T-helper 2 cell (primary cell): ENCODE results near the gene OGFOD3.
"Not testable (repeated sequence)": the region's sequence is repeated elsewhere in the genome, so short reads cannot be mapped to it uniquely, and the experiment has no call there.

Experiments
- DNase-seq, 5 experiments: peaks; one replicate each; pipeline versions ENCODE4 v3.0.0 to v3.0.0-alpha.2; 2012 to 2022

The OGFOD3 gene

GRCh38 chr17:82433560-82434215, 15.3 kb upstream of the OGFOD3 start:
- no peak for DNase-seq

GRCh38 chr17:82432017-82432416, 13.6 kb upstream of the OGFOD3 start:
- DNase-seq: no peak

GRCh38 chr17:82429824-82430223, 11.4 kb upstream of the OGFOD3 start:
- DNase-seq: no peak

GRCh38 chr17:82428546-82428945, 10.2 kb upstream of the OGFOD3 start:
- no peak for DNase-seq

DNA sequence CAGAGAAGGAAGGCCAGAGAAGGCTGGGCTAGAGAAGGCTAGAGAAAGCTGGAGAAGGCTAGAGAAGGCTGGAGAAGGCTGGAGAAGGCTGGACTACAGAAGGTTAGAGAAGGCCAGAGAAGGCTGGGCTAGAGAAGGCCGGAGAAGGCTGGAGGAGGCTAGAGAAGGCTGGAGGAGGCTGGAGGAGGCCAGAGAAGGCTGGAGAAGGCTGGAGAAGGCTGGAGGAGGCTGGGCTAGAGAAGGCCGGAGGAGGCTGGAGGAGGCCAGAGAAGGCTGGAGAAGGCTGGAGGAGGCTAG, 6.4 kb upstream of the OGFOD3 start:
- DNase-seq: no peak

DNA sequence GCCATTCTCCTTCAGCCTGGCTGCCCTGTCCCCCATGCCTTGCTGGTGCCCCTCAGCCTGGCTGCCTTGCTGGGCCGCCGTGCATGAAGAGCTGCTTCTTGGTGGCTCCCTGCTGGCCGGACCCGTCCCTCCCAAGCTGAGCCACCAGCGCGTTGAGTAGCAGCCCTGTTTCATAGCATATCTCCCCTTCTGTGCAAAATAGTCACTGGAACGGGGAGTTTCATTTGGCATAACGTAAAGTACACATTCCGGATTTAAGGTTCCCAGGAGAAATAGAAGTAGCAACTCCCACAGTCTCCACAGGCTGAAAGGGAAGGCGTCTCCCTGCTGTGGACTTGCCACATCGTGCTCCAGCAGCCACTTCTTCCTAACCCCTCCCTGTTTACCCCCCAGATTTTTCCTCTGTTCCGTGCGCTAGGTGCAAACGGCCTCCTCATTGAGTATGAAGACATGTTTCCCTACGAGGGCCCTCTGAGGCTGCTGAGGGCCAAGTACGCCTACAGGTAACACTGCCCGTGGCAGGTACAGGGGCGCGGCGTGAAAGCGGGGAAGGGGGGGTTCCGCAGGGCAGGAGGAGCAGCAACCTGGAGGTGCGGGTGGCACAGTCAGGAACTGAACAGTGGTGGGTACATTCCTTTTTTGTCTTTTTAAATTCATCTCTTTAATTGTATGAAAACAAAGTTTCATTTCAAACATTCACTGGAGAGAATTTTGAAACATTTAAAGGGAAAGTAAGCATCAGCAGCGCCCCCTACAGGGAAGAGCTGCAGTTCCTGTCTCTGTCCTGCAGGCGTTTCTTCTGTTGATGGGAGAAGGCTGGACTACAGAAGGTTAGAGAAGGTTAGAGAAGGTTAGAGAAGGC, 5.8 kb upstream of the OGFOD3 start:
- DNase-seq: peak in 4 of 5 experiments; percentile 17 to 72 (median 48)

- DNase-seq: peak in 1 of 5 experiments; percentile 34
These were observed 1.2 kb upstream of the OGFOD3 start for GRCh38 chr17:82419540-82419939.

GRCh38 chr17:82416771-82417170, 1.6 kb downstream of the OGFOD3 start:
- DNase-seq: peak in 1 of 5 experiments; percentile 31

- no peak for DNase-seq
These were observed 2.1 kb downstream of the OGFOD3 start for GRCh38 chr17:82416264-82416663.

- DNase-seq: no peak
These were observed 2.6 kb downstream of the OGFOD3 start for GRCh38 chr17:82415786-82416185.

DNA sequence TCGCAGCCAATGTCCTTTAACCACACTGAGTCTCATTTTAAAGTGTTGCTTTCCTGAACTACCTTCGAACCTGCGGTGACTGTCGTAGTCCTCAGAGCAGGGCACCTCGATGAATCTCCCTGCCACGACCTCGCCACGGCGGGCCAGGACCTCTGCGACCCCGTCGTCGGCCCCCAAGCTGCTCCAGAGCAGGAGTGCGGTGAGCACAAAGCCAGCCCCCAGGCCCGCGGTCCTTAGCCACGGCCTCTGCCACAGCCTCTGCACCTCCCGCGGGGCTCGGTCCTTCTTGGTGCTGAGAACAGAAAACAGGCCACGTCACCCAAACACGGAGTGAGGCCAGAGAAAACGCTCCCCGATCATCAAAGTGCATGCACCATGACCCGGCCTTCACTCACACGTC, 3.0 kb downstream of the OGFOD3 start:
- DNase-seq: no peak

- DNase-seq: peak; percentile 42 to 81 (median 57)
These were observed 3.7 kb downstream of the OGFOD3 start for GRCh38 chr17:82414548-82415281.

DNA sequence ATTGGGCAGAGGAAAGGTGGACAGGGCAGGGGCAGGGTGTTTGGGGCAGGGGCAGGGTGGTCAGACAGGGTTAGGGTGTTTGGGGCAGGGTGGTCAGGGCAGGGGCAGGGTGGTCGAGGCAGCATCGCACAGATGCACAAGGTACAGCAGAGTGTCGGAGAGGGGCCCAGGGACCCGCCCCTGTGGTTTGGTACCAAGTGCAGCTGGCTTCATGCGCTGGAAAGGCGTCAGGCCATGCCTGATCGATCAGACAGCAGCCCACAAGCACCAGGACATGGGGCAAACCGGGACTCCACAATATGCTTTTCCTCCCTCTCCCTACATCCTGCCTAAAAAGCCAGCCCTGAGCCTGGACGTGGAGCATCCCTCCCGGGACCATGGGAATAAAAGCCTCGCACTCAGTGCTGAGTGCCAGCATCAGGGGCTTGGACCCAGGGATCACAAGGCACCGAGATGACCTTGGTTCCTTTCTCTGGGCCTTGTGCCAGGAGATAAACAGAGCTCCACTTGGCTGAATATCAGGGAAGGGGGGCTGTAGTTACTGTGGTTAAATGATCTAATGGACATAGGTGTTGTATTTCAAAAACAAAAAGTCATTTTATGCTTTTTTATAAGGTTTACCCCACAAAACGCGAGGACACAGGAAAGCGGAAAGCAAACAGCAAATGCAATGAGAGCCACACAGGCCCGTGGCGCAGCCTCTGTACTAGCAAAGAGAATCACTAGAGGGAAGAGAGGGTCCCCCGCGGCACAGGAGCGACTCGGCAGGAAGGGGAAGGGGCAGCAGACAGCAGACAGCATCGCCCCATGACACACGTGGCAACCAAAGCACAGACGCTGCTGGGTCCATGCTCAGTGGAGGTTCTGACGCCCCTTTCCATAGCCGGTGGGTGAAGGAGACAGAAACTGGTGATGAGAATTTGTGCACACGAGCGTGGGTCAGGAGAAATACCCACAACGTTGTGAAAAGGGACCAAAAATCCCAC, 5.6 kb downstream of the OGFOD3 start:
- no peak for DNase-seq

DNA sequence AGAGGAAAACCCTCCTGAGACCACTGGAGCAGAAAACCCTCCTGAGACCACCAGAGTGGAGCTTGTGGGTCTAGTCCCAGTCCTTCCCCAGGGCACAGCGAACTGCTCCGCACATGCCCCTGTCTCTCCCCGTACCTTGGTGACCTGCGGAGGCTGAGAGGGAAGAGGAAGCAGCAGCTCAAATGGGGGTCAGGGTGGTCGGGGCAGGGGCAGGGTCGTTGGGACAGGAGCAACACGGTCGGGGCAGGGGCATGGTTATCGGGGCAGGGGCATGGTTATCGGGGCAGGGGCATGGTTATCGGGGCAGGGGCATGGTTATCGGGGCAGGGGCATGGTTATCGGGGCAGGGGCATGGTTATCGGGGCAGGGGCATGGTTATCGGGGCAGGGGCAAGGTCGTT, 6.3 kb downstream of the OGFOD3 start:
- DNase-seq: not testable (repeated sequence)

- no peak for DNase-seq
These were observed 6.9 kb downstream of the OGFOD3 start for GRCh38 chr17:82411396-82412053.

GRCh38 chr17:82410014-82410716, 8.2 kb downstream of the OGFOD3 start:
- DNase-seq: no peak

DNA sequence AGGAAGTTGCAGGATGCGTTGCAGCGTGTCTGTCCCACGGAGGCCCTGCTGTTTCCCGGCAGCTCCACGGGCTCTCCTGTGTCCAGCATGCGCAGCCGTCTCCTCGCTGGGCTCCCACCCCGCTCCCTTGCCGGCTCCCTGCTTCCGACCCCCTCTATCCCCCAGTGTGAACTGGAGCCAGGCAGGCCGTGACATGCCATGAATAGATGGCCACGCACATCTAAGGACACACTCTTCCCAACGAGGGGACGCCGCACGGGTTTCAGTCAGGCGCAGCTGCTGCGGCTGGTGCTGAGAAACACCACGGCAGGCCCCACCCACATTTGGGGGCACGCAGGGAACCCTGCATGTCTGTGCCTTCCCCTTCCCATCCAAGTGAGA, 9.5 kb downstream of the OGFOD3 start:
- no peak for DNase-seq

DNA sequence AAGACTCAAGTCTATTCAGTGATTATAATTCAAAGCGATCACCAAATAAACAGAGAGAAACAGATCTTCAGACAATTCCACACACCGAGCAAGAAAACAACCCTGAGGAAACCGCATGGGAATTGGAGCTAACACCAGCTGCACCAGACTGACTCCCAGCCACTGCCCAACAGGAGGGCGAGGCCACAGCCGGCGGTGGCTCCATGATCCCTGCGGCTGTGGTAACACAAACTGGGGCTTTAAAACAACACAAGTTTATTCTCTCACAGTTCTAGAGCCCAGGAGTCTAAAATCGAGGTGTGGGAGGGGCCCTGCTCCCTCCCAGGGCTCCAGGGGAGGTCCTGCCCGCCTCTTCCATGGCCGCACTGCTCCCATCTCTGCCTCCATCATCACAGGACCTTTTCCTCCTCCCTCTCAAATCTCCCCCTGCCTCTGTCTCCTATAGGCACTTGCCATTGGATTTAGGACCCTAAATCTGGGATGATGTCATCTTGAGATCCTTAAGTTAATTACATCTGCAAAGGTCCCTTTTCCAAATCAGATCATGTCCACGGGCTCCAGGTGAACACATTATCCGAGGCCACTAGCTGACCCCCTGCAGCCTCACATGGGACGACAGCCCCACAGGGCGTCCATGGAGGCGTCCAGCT, 10.0 kb downstream of the OGFOD3 start:
- DNase-seq: no peak

DNA sequence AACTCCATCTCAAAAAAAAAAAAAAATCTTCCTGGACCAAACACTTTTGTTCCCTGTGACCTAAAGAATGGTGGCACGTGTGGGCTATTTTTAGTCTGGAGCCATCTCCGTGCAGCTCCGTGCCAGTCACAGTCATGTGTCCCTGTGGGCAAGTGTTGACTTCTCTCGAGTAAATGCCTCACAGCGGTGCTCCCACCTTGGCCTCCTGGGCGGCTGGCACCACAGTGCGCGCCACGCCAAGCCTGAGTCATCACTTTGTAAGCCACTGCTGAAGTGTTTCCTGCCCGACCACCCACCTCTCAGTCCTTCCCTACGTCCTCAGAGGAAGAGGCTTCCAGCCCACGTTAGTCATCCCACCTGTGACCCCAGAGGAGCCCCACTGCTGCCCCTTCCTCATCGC, 11.1 kb downstream of the OGFOD3 start:
- DNase-seq: no peak

DNA sequence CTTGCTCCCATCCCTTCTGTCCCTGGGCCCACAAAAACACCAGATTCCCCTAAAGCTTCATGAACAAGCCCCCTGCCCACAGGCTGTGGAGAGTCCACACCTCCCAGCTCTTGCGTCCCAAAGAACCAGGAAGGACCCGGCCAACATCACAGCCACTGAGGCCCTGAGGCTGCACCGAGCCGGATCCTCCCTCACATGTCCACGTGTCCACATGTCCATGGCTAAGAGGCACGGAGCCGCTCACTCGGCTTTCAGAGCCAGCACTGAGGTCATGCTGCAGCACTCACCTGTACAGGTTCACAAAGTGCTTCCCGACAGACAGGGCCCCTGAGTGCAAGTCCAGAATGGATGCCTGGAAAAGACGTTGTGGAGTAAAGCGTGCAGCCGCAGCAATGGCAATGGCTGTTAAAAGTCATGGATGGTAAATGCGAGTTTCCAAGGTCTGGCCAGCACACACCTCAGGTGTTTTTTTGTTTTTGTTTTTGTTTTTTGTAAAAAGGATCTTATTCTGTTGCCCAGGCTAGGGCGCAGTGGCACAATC, 12.2 kb downstream of the OGFOD3 start:
- no peak for DNase-seq
